GM10266 (cell line): ENCODE measurements around the gene RAVER2.

Experiments used
- DNase-seq: peaks from one replicate; pipeline ENCODE4 v3.0.0; 2012; ENCODE audit errors: extremely low spot score
- CTCF ChIP-seq: IDR thresholded peaks from 2 replicates; pipeline ENCODE4 v1.5.1; 2012; ENCODE audit warnings: mild to moderate bottlenecking, low read depth; ENCODE audit not compliant: control insufficient read depth, insufficient read depth; ENCODE audit errors: missing control alignments

Gene RAVER2

DNA sequence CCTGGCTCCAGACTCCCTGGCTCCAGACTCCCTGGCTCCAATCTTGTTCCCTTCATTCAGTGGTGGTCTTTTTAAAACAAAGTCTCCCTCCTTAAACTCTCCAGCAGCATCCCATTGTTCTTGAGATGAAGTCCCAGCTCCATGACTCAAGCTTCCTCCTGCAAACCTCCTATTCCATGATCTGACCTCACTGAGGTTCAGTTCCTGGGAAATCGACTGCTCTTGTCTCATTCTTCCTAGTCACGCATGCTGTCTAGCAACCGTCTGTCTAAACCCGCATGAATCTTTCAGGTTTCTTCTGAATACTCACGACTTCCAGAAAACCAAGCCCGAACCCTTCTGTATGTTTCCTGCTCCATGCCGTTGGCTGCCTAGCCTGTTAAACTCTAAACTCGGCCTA, 91.9 kb downstream of the RAVER2 start:
- DNase-seq, result no peak
- no peak for TF ChIP-seq CTCF

DNA sequence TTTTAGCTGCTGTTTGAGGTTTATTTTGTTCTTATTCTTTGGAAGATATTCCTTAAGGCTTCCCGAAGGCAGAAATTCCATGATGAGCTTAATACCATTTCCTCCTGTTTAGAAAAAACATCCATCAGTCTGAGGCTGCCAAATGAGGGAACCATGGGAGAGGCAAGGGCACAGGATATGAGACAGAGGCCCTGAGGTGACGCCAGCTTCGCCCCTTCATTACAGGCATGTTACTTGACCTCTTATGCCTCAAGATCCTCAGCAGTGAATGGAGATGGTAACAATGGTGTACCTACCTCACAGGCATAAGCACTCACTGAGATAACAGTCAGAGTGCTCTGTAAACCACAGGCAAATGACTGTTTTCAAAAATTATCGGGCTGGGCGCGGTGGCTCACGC, 93.6 kb downstream of the RAVER2 start:
- no peak for TF ChIP-seq CTCF
- DNase-seq, result no peak

DNA sequence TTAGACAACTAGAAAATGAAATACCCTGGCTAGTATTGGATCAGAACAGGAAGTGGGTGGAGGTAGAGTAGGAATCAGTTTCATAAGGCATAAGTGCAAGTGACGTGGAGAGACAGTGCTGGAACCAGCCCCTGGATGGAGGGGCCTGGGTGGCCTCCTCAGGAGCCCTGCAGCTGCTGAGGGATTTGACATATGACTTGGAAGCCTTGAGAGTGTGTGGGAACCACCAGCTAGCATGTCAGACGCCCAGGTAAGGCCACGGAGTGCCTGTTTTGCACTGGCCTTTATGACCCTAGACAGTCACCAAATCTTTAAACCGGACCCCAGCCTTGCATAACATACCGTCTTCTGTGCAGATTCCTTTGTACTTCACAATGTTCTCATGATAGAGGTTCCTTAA, 94.4 kb downstream of the RAVER2 start:
- DNase-seq, result no peak
- TF ChIP-seq CTCF, result no peak

DNA sequence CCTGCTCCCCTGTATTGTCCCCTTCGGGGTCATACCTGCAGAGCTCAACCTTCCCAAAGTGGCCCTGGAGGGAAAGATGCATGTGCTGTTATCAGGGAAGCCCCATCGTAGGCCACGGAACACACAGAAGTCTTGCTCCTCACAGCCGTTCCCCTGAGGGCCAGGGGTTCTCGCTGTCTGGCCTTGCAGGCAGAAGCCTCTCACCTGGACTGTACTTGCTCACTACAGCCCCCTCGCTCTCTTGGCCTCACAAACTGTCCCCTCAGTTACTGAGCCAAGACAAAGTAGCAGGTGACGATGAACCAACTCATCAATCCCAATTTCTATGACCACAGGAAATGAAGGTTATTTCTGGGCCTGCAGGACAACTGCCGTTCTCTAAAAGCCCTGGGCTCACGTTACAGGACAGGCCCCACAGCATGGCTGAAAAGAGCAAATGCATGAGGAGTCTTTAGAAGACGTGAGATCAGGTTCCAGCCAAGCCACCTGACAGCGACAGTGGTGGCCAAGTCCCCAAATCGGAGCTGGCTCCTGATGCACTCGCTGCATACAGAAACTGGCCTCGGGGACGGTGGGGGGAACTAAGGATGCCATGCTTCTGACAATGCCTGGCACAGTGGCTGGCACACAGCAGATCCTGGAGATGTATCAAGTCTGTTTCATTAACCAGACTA, 95.0 kb downstream of the RAVER2 start:
- DNase-seq, result no peak
- TF ChIP-seq CTCF, result no peak

DNA sequence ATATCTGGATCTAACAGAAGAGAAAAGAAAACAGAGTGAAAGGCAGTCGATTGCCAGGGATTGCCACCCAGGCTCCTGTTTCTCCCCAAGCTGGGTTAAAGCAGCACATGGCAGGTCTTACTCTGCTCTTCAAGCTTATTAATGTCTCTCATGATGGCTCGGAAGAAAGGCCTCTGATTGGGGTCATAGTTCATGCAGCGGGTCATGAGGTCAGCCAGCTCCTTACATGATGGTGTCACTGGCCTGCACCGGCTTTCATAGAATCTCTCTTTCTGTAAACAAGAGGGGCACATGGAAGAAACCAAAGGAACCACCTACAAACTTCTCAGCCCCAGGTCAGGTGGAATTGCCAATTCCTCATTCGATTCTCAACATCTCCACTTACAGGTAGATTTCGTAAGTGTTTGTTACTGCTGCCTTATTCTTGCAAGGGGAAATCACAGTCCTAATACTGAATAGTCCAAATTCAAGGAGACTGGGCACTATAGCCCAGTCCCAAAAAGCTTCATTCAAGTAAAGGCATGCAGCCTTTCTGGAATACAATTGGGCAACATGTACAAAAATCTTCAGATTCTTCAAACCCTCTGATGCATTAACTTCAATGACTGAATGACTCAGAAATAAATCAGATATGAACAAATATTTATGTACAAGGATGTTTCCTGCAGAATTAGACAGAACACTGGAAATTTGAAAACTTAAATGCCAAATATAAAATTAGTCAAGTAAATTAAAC, 96.6 kb downstream of the RAVER2 start:
- DNase-seq, result no peak
- TF ChIP-seq CTCF, result no peak

DNA sequence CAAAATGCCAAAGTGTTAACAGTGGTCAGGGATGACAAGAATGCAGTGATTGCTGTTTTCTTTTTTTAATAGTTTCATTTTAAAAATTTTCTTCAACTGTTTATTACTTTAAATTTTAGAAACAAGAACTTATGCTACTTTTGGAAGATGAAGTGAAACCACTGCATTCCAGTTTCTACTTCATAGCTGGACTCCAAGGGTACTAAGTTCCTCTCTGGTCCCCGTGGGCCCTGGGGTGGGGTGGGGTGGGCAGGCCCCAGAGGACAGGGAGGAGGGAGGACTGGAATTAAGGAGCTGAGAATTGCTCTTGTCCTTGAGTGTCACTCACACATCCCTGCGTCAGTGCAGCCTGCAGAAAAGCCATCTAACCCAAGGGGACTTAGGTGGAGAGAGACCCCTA, 97.3 kb downstream of the RAVER2 start:
- DNase-seq, result no peak
- TF ChIP-seq CTCF, result no peak

- no peak for DNase-seq
- TF ChIP-seq CTCF, result no peak
These were observed 98.8 kb downstream of the RAVER2 start for GRCh38 chr1:64843675-64844074.
